ENCODE measurements around the gene ARL5B.
"Not testable (repeated sequence)": the region's sequence is repeated elsewhere in the genome, so short reads cannot be mapped to it uniquely, and the experiment has no call there.

ARL5B gene

GRCh38 chr10:18659125-18659818 lies at the start of gene ARL5B:
Gene ARL5B (plus strand): TSS chr10:18659431. CDS start chr10:18659638, 207 bp downstream.
- peak; percentile 96 for DNase-seq (ENCODE audit: low spot score)

- DNase-seq (ENCODE audit: low spot score) = no peak
Observed at GRCh38 chr10:18610517-18610916, 48.7 kb upstream of the ARL5B start.

- no peak for DNase-seq (ENCODE audit: low spot score)
Observed at GRCh38 chr10:18611168-18611567, 48.1 kb upstream of the ARL5B start.

GRCh38 chr10:18615618-18616017 lies 43.6 kb upstream of the ARL5B start:
- no peak for DNase-seq (ENCODE audit: low spot score)

GRCh38 chr10:18616337-18616736 lies 42.9 kb upstream of the ARL5B start:
- no peak for DNase-seq (ENCODE audit: low spot score)

- no peak for DNase-seq (ENCODE audit: low spot score)
Observed at GRCh38 chr10:18619016-18619415, 40.2 kb upstream of the ARL5B start.

- DNase-seq (ENCODE audit: low spot score) = no peak
Observed at GRCh38 chr10:18620856-18621255, 38.4 kb upstream of the ARL5B start.

GRCh38 chr10:18623671-18624070 lies 35.6 kb upstream of the ARL5B start:
- DNase-seq (ENCODE audit: low spot score) = not testable (repeated sequence)

- DNase-seq (ENCODE audit: low spot score) = no peak
Observed at GRCh38 chr10:18625886-18626285, 33.3 kb upstream of the ARL5B start.

- DNase-seq (ENCODE audit: low spot score) = peak; percentile 53
Observed at GRCh38 chr10:18627452-18628018, 31.7 kb upstream of the ARL5B start.

GRCh38 chr10:18632500-18632899 lies 26.7 kb upstream of the ARL5B start:
- DNase-seq (ENCODE audit: low spot score) = not testable (repeated sequence)

GRCh38 chr10:18635995-18636394 lies 23.2 kb upstream of the ARL5B start:
- no peak for DNase-seq (ENCODE audit: low spot score)

GRCh38 chr10:18637400-18637799 lies 21.8 kb upstream of the ARL5B start:
- not testable (repeated sequence) for DNase-seq (ENCODE audit: low spot score)

- not testable (repeated sequence) for DNase-seq (ENCODE audit: low spot score)
Observed at GRCh38 chr10:18639719-18640118, 19.5 kb upstream of the ARL5B start.

- no peak for DNase-seq (ENCODE audit: low spot score)
Observed at GRCh38 chr10:18647151-18647550, 12.1 kb upstream of the ARL5B start.

GRCh38 chr10:18647945-18648344 lies 11.3 kb upstream of the ARL5B start:
- DNase-seq (ENCODE audit: low spot score) = no peak

GRCh38 chr10:18649364-18649959 lies 9.8 kb upstream of the ARL5B start:
- no peak for DNase-seq (ENCODE audit: low spot score)

- DNase-seq (ENCODE audit: low spot score) = peak; percentile 44
Observed at GRCh38 chr10:18650404-18650997, 8.7 kb upstream of the ARL5B start.

GRCh38 chr10:18651324-18652007 lies 7.8 kb upstream of the ARL5B start, which contains the start of gene NSUN6:
Gene NSUN6 (minus strand): TSS chr10:18651587. CDS start chr10:18651203, 384 bp downstream.
- peak; percentile 93 for DNase-seq (ENCODE audit: low spot score)

GRCh38 chr10:18653112-18653511 lies 6.1 kb upstream of the ARL5B start:
- no peak for DNase-seq (ENCODE audit: low spot score)

- no peak for DNase-seq (ENCODE audit: low spot score)
Observed at GRCh38 chr10:18656724-18657123, 2.5 kb upstream of the ARL5B start.

Data from NAMALWA (cell line).